ENCODE data around the gene BTN1A1.
"Not testable (repeated sequence)": the region's sequence is repeated elsewhere in the genome, so short reads cannot be mapped to it uniquely, and the experiment has no call there.

The BTN1A1 gene

GRCh38 chr6:26475823-26476729, 24.0 kb upstream of the BTN1A1 start:
- no peak for DNase-seq

DNA sequence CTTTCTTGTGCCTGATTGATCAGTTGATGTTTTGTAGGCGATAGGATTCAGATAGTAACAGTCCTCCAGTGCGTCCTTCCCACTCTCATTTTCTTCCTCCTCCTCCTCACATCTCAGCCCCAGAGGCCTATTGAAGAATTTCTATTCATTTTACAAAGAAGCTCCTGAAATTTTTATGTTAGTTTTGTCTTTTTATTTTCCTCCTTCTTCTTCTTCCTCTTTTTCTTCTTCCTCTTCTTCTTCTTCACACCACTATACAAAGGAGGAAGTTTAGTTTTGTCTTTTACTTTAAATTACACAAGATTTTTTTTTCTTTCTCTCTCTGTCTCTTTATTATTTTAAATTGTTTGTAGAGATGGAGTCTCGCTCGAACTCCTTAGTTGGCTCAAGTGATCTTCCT, 23.2 kb upstream of the BTN1A1 start:
- DNase-seq = no peak

- no peak for DNase-seq
These were observed 22.7 kb upstream of the BTN1A1 start for GRCh38 chr6:26477426-26477825.

DNA sequence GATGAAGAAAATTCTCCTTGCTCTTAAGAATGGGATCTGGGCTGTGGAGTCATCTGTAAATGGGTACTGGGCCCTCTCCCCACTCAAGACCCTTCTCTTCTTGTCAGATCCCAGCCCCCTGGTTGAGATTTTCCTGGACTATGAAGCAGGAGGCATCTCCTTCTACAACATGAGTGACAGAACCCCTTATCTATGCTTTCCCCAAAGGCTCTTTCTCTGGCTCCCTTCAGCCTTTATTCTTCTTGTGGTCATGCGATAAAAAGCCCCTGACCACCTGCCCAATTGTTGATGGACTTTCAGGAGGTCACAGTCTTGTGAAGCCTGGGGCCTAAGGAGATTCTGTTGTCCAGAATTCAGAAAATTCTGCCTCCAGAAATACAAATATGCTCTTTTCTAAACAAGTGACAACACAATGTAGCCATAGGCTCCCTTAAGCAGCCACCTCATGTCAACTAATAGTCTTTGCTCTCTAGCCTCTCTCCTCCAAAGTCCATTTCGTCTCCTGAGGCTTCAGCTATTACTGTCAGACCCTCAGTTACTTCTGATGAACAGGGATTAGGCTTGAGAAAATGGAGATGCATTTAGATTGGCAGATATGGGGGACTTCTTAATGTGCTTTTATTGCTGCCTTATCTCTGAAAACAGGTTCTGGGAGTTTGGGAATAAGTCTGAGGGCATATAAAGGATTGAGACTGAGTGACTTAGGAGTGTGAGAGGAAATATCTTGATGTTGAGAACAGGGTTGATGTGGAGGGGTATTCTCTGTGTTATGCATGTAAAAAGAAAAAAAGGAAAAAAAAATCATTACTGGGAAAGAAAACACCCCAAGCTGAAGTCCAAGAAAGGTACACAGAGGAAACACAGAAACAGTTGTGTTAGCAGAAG, 21.8 kb upstream of the BTN1A1 start:
- no peak for DNase-seq

DNA sequence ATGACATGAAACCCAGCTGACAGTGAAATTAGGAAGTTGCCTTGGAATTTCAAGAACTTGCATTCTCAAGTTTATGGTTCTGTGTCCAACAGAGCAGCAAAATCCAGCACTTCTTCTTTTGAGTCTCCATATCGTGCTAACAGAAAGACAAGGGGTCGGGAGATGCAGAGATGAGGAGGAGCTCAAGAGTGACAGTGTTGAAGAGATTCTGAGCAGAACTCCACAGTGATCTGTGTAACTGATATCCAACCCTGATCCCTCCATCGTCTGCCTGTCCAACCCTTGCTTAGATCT, 21.2 kb upstream of the BTN1A1 start:
- no peak for DNase-seq

DNA sequence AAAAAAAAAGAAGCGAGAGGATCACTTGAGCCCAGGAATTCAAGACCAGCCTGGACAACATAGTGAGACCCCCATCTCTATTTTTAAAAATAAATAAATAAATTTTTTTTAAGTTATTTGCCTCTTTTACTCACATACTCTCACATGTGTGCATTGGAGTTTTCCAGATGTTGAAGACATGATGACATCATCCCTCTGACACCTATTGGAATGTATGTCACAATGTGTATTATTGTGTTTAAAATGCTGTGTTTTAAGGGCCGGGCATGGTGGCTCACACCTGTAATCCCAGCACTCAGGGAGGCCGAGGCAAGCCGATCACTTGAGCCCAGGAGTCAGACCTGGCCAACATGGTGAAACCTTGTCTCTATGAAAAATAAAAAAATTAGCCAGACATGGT, 17.8 kb upstream of the BTN1A1 start:
- no peak for DNase-seq

- no peak for DNase-seq
These were observed 16.4 kb upstream of the BTN1A1 start for GRCh38 chr6:26483727-26484126.

- DNase-seq = no peak
These were observed 15.9 kb upstream of the BTN1A1 start for GRCh38 chr6:26484161-26484560.

- no peak for DNase-seq
These were observed 14.9 kb upstream of the BTN1A1 start for GRCh38 chr6:26485112-26485780.

- no peak for DNase-seq
These were observed 13.7 kb upstream of the BTN1A1 start for GRCh38 chr6:26486358-26486757.

- DNase-seq = no peak
These were observed 12.6 kb upstream of the BTN1A1 start for GRCh38 chr6:26487466-26487865.

DNA sequence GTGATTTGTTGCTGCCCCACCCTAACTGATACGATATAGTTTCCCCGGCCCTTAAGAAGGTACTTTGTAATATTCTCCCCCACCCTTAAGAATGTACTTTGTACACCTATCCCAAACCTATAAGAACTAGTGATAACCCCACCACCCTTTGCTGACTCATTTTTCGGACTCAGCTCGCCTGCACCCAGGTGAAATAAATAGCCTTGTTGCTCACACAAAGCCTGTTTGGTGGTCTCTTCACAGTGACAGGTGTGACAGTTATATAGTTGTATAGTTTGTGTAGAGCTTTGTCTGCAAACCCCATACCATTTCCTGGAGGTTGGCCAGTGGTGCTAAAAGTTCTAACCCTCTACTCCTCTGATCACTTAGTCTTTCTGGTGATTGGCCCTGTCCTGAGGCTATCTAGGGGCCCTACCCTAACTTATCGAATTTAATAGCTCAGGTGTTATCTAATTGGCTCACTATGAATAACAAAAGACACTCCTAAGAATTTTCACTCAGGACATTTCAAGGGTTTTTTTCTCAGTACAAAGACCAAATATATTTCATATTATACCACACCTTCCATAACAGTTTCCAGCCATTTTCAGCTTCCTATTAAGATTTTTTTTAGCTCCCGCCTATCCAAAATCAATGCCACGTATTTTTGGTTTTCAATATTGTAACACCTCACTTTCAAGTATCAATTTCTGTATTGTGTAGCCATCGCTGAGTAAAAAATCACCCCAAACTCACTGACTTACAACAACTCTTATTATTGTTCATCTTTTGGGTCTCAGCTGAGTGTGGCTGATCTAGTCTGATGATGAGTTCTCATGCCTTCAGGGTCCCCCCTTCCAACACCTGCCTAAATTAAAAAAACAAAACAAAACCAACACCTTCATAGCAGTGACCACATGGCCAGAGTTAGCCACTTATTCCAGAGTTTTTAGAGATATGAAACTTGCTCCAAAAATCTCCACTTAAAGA, 9.8 kb upstream of the BTN1A1 start:
- no peak for DNase-seq

DNA sequence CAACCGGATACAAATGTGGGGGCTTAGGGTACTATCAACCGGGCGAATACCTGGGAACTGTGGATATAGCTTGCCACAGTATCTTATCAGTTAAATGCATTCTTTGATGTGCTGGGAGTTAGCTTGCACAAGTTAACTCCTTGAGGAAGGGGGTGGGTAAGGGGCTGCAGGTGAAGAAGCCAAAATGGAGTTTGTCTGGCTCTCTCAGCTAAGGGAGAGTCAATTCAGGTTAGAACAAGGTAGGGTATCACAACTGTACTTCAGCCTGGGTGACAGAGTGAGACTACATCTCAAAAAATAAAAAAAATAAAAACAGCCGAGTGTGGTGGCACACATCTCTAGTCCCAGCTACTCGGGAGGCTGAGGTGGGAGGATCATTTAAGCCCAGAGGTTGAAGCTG, 8.5 kb upstream of the BTN1A1 start:
- DNase-seq = no peak

DNA sequence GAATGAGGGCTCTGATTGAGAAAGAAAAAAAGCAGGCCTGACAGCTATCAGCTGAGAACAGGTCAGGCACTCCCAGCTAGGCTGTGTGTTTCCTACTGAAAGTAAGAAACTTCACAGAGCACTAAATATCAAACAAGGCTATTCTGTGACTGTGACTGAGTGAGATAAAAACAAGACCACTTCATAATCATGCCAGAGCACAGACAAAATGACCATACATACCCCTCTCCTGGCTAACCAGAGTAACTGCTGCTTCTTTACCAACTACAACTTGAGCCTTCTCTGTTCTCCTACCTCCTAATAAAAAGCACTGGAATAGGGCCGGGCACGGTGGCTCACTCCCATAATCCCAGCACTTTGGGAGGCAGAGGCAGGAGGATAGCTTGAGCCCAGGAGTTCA, 6.8 kb upstream of the BTN1A1 start:
- no peak for DNase-seq

GRCh38 chr6:26494117-26494516, 6.0 kb upstream of the BTN1A1 start:
- DNase-seq = no peak

GRCh38 chr6:26495281-26495680, 4.8 kb upstream of the BTN1A1 start:
- no peak for DNase-seq

DNA sequence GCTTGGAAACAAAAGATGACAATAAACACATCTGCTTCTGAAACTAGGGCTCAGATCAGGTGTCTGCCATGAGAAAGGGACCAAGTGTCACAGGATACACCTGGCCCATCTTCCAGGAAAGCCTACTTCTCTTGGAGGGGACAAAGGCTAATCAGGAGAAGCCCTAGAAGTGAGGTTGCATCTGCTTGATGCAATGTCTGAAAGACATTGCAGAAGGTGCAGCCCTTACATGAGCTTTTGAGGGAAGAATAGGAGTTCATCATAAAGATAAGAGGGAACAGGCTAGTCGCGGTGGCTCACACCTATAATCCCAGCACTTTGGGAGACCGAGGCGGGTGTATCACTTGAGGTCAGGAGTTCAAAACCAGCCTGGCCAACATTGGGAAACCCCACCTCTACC, 2.5 kb upstream of the BTN1A1 start:
- no peak for DNase-seq

GRCh38 chr6:26501482-26501986, 1.4 kb downstream of the BTN1A1 start:
- DNase-seq = peak; percentile 61

- no peak for DNase-seq
These were observed 2.1 kb downstream of the BTN1A1 start for GRCh38 chr6:26502165-26502564.

- no peak for DNase-seq
These were observed 2.5 kb downstream of the BTN1A1 start for GRCh38 chr6:26502626-26503025.

- no peak for DNase-seq
These were observed 7.6 kb downstream of the BTN1A1 start for GRCh38 chr6:26507658-26508057.

DNA sequence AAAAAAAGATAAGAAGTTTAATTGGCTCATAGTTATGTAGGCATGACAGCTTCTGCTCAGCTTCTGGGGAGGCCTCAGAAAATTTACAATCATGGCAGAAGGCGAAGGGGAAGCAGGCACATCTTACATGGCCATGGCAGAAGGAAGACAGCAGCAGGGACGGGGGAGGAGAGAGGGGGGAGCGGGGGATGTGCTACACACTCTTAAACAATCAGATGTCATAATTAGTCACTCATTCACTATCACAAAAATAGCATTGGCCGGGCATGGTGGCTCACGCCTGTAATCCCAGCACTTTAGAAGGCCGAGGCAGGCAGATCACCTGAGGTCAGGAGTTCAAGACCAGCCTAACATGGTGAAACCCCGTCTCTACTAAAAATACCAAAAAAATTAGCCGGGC, 10.9 kb downstream of the BTN1A1 start:
- not testable (repeated sequence) for DNase-seq

Measured in CD4-positive, alpha-beta T cell treated with Interleukin-17A for 4 hours (primary cell).